Measurements from ENCODE around the gene CAAP1.

CAAP1 gene

DNA sequence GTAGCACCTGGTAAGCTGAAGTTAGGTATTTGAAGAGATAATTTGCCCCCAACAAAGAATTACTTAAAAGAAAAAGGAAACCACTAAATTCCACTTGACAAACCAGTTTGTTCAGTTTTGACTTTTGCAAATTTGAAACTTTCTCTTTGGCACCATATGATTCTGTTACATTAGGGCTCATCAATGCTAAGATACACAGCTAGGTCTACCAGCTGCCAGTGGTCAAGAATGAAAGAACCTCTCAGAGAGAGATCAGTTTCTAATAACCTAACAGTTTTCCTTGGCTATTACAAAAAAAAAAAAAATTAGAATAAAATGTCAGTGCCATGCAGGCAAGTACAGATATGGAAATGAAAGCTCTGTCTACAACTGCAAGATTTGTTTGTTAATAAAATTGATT lies 92.3 kb downstream of the CAAP1 start:
- no peak for TF ChIP-seq CTCF (conservative IDR thresholded peaks at IDR 0.05)
- H3K27ac ChIP-seq, result peak overlapping the region; percentile 94

DNA sequence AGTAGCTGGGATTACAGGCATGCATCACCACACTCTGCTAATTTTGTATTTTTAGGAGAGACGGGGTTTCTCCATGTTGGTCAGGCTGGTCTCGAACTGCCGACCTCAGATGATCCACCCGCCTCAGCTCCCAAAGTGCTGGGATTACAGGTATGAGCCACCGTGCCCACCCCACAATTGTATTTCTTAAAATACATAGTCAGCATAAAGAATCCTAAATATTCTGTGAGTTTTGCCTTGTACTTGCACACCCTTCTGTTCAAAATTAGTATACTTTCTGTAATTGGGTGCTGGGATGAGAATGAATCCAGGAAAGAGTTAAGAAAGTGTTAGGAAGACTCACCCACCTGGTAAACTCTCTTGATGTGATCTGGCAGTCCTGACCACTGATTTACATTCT lies 101.3 kb downstream of the CAAP1 start:
- no peak for TF ChIP-seq CTCF (conservative IDR thresholded peaks at IDR 0.05)

More for the DNA sequence above, 101.3 kb downstream of the CAAP1 start:
- H3K27ac ChIP-seq, result peak overlapping the region; percentile 58
